Smooth muscle cell (in vitro differentiated cells): Measurements from ENCODE around the gene CASKIN1. TPM values are rescaled to one million over a fixed set of nuclear protein-coding genes. Genes with fewer than 3 reads are reported as not detected.

Source experiments
- DNase-seq: peaks from one replicate; lab custom pipeline; 2025; ENCODE audit not compliant: unreplicated experiment; lab: John Stamatoyannopoulos, UW
- H2AFZ ChIP-seq: fragments of 200-600 bp; sonication (generic); 2 replicates; pipeline ENCODE4 v1.6.0; 2016; ENCODE audit warnings: antibody characterized with exemption, low read depth, mild to moderate bottlenecking
- H3F3A ChIP-seq: fragments of 200-600 bp; sonication (generic); 2 replicates; pipeline ENCODE4 v1.6.0; 2017; ENCODE audit warnings: antibody characterized with exemption, low read depth
- H3K27ac ChIP-seq: fragments of 200-600 bp; sonication (generic); 2 replicates; pipeline ENCODE4 v1.5.1; 2016; ENCODE audit warnings: low read depth, mild to moderate bottlenecking
- H3K27me3 ChIP-seq: fragments of 200-600 bp; sonication (generic); 2 replicates; pipeline ENCODE4 v1.6.1; 2016; ENCODE audit warnings: low read depth, mild to moderate bottlenecking
- H3K36me3 ChIP-seq: fragments of 200-600 bp; sonication (generic); 2 replicates; pipeline ENCODE4 v1.5.1; 2016; ENCODE audit warnings: low read depth
- H3K4me1 ChIP-seq: fragments of 200-600 bp; sonication (generic); 2 replicates; pipeline ENCODE4 v1.5.1; 2016; ENCODE audit warnings: low read depth
- H3K4me2 ChIP-seq: fragments of 200-600 bp; sonication (generic); 2 replicates; pipeline ENCODE4 v1.6.0; 2016; ENCODE audit warnings: mild to moderate bottlenecking
- H3K4me3 ChIP-seq: fragments of 200-600 bp; sonication (generic); 2 replicates; pipeline ENCODE4 v1.5.1; 2016; ENCODE audit warnings: mild to moderate bottlenecking
- H3K79me2 ChIP-seq: fragments of 200-600 bp; sonication (generic); 2 replicates; pipeline ENCODE4 v1.6.0; 2016; ENCODE audit warnings: low read depth, mild to moderate bottlenecking
- H3K9ac ChIP-seq: fragments of 200-600 bp; sonication (generic); 2 replicates; pipeline ENCODE4 v1.6.0; 2016; ENCODE audit warnings: low read depth
- H3K9me3 ChIP-seq: fragments of 200-600 bp; sonication (generic); replicated peaks from 2 replicates; pipeline ENCODE4 v1.5.1; 2016; ENCODE audit warnings: low read depth
- H4K20me1 ChIP-seq: fragments of 200-600 bp; sonication (generic); 2 replicates; pipeline ENCODE4 v1.6.0; 2016; ENCODE audit warnings: low read depth
- CTCF ChIP-seq: fragments of 200-600 bp; sonication (generic); IDR thresholded peaks from 2 replicates; pipeline ENCODE4 v1.5.1; 2017; ENCODE audit warnings: borderline replicate concordance, mild to moderate bottlenecking, antibody characterized with exemption; ENCODE audit not compliant: insufficient read depth, poor library complexity, severe bottlenecking
- WGBS: methylation state at CpG from one replicate; pipeline ENCODE4 v1.1.7; 2016; ENCODE audit warnings: low lambda C conversion rate; 5-methylcytosine and 5-hydroxymethylcytosine counted together
- polyA plus RNA-seq: library from polyadenylated mRNA; unstranded; fragments of >200 nt; fragmentation: Nextera tagmentation; extraction: Ambion mirVana; gene quantifications from 2 replicates; pipeline ENCODE4 v1.2.1, GENCODE V29; 2016
- total RNA-seq: library from RNA; depleted of rRNA; stranded (reverse); fragments of >200 nt; gene quantifications from 2 replicates; pipeline ENCODE4 v1.2.3, GENCODE V29; 2014

The CASKIN1 gene
- total and polyA plus RNA-seq, 2 experiments from 2014 or later: 0.09 to 0.45 TPM

GRCh38 chr16:2210386-2211365 is 14.3 kb upstream of the CASKIN1 start, which contains the start of gene BRICD5:
BRICD5 (minus strand) TSS chr16:2210863; CDS start chr16:2210833, 30 bp downstream.
- no peak for DNase-seq
- no peaks in the 10 kb centered on the region for H3K9me3 ChIP-seq
- H3F3A ChIP-seq: no peaks in the 10 kb centered on the region
- no peak for TF ChIP-seq CTCF
- no peak within 1 kb of the TSS for H3K27ac ChIP-seq
- WGBS: 82% methylated on average over 24 of the region's 24 CpGs
- H3K4me1 ChIP-seq: peaks cover 13% of the 10 kb centered on the region
- H3K27me3 ChIP-seq: no peaks in the 10 kb centered on the region
- H3K36me3 ChIP-seq: no peaks in the 10 kb centered on the region
- peaks cover 26% of the 10 kb centered on the region for H3K79me2 ChIP-seq
- no peak within 1 kb of the TSS for H2AFZ ChIP-seq
- no peak within 1 kb of the TSS for H3K4me2 ChIP-seq
- H3K4me3 ChIP-seq: no peak within 1 kb of the TSS
- no peak within 1 kb of the TSS for H3K9ac ChIP-seq
- H4K20me1 ChIP-seq: peaks cover 15% of the 10 kb centered on the region

DNA sequence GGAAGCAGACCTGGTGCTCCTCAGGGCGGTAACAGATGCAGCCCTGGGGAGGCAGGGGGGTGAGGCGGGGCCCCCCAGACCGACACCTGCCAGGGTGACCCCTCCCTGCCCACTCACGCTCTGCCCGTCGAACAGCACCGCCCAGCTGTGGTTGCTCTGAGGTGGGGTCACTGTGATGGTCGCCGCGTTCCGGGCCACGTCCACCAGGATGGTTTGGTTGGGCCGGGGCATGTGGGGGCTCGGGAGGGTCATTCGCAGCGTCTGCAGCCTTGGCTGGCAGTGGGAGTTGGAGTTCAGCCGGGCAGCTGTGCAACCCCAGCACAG is 13.6 kb upstream of the CASKIN1 start:
- H3K9me3 ChIP-seq: no peaks in the 10 kb centered on the region
- H3F3A ChIP-seq: no peaks in the 10 kb centered on the region
- H3K79me2 ChIP-seq: peaks cover 26% of the 10 kb centered on the region
- H3K36me3 ChIP-seq: no peaks in the 10 kb centered on the region
- no peak overlapping the region for H3K9ac ChIP-seq
- no peak for TF ChIP-seq CTCF
- no peak overlapping the region for H3K4me3 ChIP-seq
- WGBS: 97% methylated on average over 17 of the region's 17 CpGs
- H2AFZ ChIP-seq: no peak overlapping the region
- no peak for DNase-seq
- H3K27me3 ChIP-seq: no peaks in the 10 kb centered on the region
- H4K20me1 ChIP-seq: peaks cover 15% of the 10 kb centered on the region
- peaks cover 13% of the 10 kb centered on the region for H3K4me1 ChIP-seq
- no peak overlapping the region for H3K27ac ChIP-seq
- H3K4me2 ChIP-seq: no peak overlapping the region

- TF ChIP-seq CTCF: no peak
- H3K27ac ChIP-seq: no peak overlapping the region
- DNase-seq: no peak
- H3K79me2 ChIP-seq: peaks cover 26% of the 10 kb centered on the region
- no peak overlapping the region for H3K4me3 ChIP-seq
- H3K36me3 ChIP-seq: no peaks in the 10 kb centered on the region
- H3K4me1 ChIP-seq: peaks cover 13% of the 10 kb centered on the region
- 95% methylated on average over 26 of the region's 29 CpGs for WGBS
- no peak overlapping the region for H2AFZ ChIP-seq
- H3K4me2 ChIP-seq: no peak overlapping the region
- H4K20me1 ChIP-seq: peaks cover 15% of the 10 kb centered on the region
- H3K9me3 ChIP-seq: no peaks in the 10 kb centered on the region
- no peaks in the 10 kb centered on the region for H3K27me3 ChIP-seq
- no peak overlapping the region for H3K9ac ChIP-seq
- H3F3A ChIP-seq: no peaks in the 10 kb centered on the region
These were observed 13.0 kb upstream of the CASKIN1 start for GRCh38 chr16:2209258-2210008.
